Suprapubic skin (tissue), 4 donors: Measurements from ENCODE around the gene CERS1.

Experiments
- CTCF ChIP-seq, 2 donors: fragments of 200-600 bp in 1 of 2; fragments of 450-650 bp in 1 of 2; sonication (generic) in 1 of 2; IDR thresholded peaks; one replicate each; pipeline ENCODE4 v1.5.1; 2016 to 2019; ENCODE audit warnings: antibody characterized with exemption in 2 of 2, mild to moderate bottlenecking in 1 of 2, moderate library complexity in 1 of 2
- POLR2A ChIP-seq, 2 donors: fragments of 450-650 bp; IDR thresholded peaks; one replicate each; pipeline ENCODE4 v1.6.1; 2017; ENCODE audit warnings: antibody characterized with exemption in 2 of 2, mild to moderate bottlenecking in 2 of 2, moderate library complexity in 2 of 2
- POLR2AphosphoS5 ChIP-seq, 3 donors: sonication (generic); formaldehyde crosslinking; IDR thresholded peaks; one replicate each; pipeline ENCODE4 v1.6.1; 2017; ENCODE audit warnings: antibody characterized with exemption in 3 of 3

DNA sequence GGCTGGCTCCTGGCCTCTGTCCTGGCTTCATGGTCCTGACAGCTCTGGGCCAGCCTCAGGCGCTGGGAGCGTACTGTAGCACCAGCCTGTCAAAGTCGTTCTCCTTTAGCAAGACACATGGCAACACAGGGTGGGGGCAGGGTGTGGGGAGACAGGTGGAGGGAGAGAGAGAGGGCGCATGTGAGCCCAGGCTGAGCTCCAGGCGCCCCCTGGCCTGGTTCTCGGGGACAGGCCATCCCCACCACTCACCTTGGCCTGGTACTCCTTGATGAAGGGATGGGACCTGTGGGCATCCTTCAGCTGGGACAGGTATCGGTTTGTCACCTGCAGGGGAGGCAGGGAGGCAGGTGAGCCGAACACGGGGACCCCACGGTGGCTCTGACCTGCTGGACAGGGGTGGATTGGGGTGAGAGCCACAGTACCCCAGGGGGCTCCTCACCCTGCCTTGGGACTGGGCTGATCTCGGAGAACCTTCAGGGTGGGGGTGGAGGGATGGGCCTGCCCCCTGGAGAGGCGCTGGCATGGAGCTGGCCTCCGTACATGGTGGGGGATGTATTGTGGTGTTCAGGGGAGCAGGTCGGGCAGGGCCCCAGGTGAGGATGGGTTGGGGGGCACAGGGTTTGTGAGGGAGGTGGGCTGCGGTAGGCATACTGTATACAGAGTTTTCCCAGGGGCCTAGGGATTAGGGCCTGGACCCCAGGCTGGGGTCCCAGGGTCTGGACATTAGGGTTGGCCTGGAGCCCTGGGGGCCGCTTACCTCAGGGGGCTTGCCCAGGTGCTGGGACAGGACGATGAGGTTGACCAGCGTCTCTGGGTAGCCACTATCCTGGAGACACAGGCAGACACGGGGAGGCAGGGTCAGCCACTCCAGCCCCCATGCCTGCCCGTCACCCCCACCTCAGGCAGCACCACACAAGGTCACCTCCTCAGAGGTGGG lies 3.9 kb upstream of the CERS1 start:
- TF ChIP-seq POLR2AphosphoS5 (IDR thresholded peaks at IDR 0.05) (no peak), CTCF (IDR thresholded peaks at IDR 0.05) (no peak), POLR2A (IDR thresholded peaks at IDR 0.05) (no peak)
